Epithelial cell of prostate (primary cell): ENCODE measurements around the gene SET.
"Not testable (repeated sequence)": the region's sequence is repeated elsewhere in the genome, so short reads cannot be mapped to it uniquely, and the experiment has no call there.

Source experiments
- DNase-seq: peaks from one replicate; pipeline ENCODE4 v3.0.0-alpha.2; 2011; ENCODE audit warnings: low read depth, low spot score
- H3K27ac ChIP-seq: fragments of 450-650 bp; 2 replicates; pipeline ENCODE4 v1.5.1; 2017; ENCODE audit warnings: mild to moderate bottlenecking

Gene SET

DNA sequence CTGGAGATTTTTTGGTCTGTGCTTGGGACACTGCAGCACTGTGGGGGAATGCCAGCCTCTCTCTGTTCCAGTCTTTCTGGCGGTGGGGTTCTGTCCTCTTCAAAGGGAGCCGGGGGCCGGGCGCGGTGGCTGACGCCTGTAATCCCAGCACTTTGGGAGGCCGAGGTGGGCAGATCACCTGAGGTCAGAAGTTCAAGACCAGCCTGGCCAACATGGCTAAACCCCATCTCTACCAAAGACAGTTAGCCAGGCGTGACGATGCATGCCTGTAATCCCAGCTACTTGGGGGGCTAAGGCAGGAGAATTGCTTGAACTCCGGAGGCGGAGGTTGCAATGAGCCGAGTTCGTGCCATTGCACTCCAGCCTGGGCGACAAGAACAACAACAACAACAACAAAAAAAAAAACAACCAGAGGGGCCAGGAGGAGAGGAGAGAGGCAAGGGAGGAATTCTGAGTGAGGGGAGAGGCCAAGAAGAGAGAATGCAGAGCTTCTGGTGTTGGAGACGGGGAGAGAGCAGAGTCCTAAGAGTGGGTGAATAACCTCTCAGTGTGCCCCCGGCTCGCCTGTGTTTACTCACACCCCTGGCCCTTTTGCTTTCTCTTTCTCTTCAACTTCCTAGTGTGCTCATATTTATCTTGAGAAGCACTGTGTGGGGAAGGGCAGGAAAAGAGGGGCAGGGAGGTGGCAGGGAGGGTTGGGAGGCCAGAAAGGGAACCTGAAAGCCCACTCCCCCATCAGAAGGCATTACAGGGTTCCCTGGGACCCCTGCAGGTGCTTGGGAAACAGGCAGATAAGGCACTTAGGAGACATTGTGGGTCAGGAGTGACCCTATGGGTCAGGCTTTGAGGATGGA lies 3.2 kb upstream of the SET start:
- DNase-seq: no peak
- peak overlapping the region; percentile 100 for H3K27ac ChIP-seq

DNA sequence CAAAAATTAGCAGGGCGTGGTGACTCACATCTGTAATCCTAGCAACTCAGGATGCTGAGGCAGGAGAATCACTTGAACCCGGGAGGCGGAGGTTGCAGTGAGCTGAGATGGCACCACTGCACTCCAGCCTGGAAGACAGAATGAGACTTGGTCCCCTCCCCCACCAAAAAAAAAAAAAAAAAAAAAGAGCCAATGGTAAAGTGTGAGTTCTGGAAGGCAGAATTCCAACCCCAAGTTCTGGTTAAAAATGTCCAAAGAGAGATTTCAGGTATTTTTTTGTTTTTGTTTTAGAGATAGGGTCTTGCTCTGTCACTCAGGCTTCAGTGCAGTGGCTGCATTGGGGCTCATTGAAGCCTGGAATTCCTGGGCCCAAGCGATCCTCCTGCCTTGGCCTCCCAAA lies 1.6 kb upstream of the SET start:
- peak overlapping the region; percentile 81 for H3K27ac ChIP-seq
- no peak for DNase-seq

DNA sequence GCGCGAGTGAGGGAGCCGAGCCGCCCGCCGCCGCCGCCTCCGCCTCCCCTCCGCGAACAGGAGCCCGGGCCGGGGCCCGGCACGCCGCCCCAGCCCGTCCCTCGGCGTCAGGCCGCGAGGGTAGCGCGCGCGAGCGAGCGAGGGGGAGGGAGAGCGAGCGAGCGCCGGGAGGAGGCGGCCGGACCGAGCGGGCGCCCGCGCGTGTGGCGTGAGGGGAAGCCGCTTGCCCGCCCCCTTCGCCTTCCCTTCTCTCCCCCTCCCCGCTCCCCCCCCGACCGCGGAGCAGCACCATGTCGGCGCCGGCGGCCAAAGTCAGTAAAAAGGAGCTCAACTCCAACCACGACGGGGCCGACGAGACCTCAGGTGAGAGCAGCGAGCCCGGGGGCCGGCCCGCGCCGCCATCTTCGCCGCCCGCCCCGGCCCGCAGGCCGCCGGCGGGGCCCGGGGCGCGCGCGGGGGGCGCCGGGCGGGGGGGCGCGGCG lies 312 bp downstream of the SET start:
- H3K27ac ChIP-seq: peak overlapping the region; percentile 81
- DNase-seq: no peak

DNA sequence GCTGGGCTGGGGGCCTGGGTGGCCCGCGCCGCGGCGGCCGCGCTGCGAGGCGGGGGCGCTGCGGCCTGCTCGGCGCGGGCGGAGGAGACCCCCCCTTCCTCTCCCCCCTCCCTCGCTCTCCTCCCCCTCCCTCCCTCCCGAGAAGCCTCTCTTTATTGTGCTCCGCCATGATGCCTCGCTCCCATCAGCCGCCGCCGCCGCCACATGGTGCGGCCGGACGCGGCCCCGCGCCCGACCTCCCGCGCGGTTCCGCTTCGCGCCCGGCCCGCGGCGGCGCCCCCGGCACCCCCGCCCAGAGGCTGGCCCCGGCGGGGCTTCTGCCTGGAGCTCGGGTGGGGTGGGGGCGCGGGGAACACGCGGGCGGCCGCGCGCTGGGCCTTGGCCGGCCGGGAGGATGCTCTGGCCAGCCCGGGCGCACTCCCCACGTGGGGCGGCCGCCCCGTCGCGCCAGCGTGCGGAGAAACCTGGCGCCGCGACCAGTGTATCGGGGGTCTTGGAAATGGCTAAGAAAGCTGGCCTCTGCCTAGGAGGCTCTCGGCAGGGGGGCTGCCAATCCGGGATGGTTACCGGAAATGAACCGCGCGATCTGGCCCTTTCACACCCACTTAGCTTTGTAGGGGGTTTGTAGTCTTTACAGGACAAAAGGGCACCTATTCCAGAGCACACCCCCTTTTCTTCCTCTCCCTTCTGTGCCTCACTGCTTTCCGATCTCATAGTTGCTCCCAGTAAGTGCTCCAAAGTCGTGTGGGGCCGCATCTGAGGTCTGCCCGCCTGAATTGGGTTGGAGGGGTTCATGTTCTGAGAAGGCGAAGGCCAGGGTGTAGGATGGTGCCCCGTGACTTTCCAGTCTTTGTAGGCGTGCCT lies 1.0 kb downstream of the SET start:
- DNase-seq: no peak
- H3K27ac ChIP-seq: peak overlapping the region; percentile 81

DNA sequence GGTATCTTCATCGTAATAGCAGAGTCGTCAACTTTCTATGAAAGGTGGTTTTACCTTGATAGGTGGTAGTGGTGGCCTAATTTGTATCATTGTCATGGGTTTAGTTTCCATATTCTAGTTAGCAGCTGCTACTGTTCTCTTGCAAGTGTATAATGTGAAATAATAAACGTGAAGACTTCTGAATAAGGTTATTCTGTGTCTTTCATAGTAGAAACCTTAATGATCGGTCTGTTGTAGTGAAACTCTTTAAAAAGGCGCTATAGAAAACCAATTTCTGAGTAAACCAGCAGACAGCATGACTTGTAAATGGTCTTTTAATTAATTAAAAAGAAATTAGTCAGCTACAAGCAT lies 1.6 kb downstream of the SET start:
- no peak for DNase-seq
- peak overlapping the region; percentile 81 for H3K27ac ChIP-seq

DNA sequence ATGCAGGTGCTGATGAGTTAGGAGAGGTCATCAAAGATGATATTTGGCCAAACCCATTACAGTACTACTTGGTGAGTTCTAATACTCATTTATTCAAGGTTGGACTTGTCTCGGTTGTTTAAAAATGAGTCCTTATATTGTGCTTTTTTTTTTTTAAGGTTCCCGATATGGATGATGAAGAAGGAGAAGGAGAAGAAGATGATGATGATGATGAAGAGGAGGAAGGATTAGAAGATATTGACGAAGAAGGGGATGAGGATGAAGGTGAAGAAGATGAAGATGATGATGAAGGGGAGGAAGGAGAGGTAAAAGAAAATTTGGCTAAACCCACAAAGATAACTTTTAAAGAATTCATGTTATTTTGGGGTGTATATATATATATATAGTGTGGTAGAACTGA lies 4.7 kb downstream of the SET start:
- not testable (repeated sequence) for DNase-seq, H3K27ac ChIP-seq

DNA sequence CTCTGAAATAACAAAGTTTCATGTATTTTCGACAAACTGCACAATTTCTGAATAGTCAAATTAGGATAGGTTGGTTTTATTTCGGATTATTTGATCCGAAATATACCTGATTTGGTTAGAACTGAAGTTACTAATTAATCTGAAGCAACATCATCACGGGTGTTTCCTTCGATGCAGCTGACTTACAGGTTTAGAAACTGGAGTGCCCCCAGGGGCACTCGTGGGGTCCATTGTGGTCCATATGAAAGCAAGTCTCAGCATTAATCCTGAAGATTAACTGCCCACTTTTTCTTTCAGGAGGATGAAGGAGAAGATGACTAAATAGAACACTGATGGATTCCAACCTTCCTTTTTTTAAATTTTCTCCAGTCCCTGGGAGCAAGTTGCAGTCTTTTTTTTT lies 5.3 kb downstream of the SET start:
- DNase-seq: no peak
- no peak overlapping the region for H3K27ac ChIP-seq

DNA sequence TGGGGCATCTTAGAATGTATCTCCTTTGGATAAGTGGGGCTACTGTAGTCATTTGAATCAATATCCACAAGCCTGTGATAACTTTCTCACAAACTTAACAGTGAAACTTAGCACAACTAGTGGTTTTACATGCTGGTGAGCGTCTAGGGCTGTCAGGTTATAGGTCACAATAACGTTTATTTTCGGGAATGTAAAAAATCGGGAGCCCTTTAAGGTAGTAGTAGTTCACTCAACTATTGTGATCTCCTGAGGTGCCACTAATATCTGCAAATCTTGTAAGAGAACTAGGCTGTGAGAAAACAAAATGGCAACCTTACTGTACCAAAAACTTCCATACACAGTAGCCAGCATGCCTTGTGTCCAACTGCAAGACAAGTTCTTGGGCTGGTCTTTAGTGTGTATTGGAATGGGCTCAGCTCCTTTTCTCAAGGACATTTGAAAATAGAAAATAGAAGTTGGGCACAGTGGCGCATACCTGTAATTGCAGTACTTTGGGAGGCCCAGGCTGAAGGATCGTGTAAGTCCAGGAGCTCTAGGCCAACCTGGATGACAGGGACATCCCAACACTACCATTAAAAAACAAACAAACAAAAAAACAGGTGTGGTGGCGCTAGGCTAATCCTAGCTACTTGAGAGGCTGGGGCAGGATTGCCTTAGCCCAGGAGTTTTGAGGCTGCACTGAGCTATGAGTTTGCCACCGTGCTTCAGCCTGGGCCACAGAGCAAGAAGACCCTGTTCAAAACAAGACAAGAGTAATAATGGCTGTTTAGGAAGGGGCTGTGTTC lies 8.1 kb downstream of the SET start:
- H3K27ac ChIP-seq: no peak overlapping the region

DNA sequence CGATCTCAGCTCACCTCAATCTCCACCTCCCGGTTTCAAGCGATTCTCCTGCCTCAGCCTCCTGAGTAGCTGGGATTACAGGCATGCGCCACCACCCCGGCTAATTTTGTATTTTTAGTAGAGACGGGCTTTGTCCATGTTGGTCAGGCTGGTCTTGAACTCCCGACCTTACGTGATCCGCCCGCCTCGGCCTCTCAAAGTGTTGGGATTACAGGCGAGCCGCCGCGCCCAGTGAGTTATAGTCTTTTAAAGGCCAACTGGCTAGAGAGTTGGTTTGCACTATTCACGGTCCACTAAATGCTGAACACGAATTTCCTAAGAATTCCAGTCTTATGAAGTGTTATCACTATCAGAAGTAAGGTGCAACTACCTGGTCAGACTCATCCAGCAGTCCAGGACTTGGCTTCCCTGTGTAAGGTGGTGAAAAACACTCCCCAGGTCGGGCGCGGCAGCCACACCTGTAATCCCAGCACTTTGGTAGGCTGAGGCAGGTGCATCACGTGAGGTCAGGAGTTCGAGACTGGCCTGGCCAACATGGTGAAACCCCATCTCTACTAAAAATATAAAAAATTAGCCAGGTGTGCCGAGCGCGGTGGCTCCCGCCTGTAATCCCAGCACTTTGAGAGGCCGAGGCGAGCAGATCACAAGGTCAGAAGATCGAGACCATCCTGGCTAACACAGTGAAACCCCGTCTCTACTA lies 10.2 kb downstream of the SET start:
- not testable (repeated sequence) for DNase-seq, H3K27ac ChIP-seq

More for the DNA sequence above, 8.1 kb downstream of the SET start:
- DNase-seq: no peak

DNA sequence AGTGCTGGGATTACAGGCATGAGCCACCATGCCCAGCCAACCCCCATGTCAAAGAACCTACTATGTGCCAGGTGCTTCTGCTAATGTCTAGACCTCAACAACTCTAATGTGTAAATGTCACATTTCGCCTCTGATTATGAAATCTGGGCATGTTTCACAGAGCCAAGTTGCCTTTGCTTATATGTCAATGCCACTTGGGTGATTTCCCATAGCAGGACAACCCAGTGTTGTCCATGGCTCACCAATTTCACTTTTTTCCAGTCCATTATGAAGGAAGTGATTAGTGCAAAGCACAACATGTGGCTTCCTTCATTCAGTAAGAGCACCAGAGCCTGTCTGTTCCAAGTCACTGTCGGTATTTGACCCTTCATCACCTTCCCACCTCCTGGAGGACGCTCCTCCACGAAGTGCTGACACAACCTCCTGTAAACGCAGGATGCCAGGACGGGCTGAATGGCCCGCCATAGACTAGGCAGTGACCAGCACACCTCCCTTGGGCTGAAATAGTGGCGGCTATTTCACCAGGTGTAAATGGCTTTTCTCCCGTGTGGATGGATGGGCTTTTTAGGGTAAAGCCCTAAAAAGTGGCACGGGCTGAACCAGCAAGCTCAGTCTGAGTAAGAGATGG lies 12.3 kb downstream of the SET start:
- DNase-seq: no peak
- no peak overlapping the region for H3K27ac ChIP-seq

DNA sequence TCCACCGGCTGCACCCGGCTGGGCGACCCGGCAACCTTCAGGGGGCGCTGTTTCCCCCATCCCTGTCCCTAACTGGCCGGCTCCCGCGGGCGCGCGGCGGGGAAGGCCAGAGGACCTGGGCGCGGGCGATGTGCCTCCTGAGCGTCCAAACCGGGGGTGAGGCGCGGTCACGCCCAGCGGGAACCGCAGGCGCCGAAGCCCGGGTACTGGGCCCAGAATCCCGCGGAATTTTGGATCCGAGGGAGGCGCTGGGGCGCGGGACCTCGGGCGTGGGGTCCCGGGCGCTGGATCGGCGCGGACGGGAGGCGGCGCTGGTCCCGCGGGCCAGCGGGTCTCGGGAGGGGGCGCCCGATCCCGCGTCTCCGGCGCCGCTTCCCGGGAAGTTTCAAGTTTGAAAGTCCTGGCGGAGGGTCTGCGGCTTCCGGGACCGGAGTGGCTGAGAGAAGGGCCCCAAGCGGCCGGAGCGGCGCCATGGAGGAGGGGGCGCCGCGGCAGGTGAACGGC lies 13.5 kb downstream of the SET start, which contains the start of gene PKN3:
TSS of gene PKN3 (plus strand) at position 59 of the 504 bp plus-strand sequence. CDS start at position 472, 413 bp downstream.
- DNase-seq: no peak
- no peak within 1 kb of the TSS for H3K27ac ChIP-seq

DNA sequence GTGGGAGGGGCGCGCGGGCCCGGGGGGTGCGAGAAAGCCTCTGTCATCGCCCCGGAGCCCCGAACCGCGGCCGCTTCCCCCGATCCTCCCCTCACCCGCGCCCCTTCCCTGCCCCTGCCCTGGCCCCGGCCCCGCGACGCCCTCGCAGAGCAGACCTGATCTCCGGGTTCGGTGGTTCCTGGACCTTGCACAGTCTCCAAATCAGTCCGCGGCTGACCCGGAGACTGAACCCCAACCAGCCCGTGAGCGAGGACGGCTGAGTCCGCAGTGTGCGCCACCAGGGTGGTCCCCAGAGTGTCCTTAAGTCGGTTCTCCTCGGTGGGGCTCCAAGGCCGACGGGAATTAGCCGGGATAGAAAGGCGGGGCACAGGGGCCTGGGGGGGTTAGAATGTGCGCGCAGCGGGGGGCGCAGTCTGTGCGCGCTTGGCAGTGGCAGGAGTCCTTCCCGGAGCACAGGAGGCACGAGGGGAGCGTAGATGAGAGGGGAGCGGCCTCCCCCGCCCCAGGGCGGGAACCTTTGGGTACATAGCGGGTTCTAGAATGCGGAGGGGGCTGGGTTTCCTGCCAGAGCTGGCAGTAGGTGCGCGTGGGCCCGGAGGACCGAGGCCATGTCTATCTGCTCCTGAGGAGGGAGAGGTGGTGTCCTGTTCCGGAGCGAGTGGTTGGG lies 14.1 kb downstream of the SET start:
- DNase-seq: no peak
- H3K27ac ChIP-seq: no peak overlapping the region

DNA sequence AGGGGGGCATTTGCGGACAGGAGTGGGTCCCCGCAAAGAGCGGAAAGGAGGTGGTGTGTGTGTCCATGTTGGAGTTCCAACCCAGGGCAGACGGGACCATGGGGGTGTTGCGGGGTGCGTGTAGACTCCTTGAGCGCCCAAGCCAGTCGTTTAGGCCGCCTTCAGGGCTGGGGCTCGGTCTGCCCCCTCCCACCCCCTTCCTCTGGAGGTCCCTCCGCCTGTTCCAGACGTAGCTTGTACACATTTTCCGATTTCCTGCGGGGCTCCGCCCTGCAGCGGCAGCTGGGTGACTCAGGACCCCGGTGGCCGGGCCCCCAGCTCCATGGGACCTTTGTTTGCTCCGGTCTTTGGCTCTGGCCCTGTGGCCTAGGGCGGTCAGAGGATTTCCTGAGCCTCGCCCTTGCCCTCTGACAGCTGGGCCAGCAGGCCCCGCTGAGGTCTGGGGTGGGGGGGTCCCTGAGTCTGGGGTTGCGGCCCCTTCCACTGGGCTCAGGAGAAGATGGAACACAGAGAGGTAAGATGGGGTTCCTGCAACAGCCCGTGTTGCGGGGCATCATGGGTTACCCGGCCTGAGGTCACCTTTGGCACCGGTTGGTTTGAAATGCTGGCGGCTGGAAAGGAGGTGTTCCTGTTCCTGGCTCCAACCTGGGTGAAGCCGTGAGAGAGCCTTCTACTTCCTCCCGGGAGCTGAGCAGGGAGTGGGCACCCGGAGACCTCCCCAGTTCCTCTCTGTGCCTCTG lies 14.8 kb downstream of the SET start:
- DNase-seq: no peak
- H3K27ac ChIP-seq: no peak overlapping the region

DNA sequence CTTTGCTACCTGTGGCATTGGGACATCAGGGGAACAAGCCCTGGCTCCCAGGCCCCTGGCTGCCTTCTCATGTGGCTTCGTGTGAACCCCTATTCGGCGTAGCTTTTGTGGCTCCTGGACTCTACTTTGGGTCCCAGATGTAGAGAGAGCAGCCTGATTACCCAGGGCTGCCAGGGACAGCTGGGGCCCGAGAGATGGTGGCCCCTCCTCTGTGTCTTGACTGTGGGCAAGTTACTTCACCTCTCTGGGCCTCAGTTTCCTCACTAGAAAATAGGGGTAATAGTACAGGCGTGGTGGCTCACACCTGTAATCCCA lies 15.3 kb downstream of the SET start:
- no peak overlapping the region for H3K27ac ChIP-seq
- no peak for DNase-seq

DNA sequence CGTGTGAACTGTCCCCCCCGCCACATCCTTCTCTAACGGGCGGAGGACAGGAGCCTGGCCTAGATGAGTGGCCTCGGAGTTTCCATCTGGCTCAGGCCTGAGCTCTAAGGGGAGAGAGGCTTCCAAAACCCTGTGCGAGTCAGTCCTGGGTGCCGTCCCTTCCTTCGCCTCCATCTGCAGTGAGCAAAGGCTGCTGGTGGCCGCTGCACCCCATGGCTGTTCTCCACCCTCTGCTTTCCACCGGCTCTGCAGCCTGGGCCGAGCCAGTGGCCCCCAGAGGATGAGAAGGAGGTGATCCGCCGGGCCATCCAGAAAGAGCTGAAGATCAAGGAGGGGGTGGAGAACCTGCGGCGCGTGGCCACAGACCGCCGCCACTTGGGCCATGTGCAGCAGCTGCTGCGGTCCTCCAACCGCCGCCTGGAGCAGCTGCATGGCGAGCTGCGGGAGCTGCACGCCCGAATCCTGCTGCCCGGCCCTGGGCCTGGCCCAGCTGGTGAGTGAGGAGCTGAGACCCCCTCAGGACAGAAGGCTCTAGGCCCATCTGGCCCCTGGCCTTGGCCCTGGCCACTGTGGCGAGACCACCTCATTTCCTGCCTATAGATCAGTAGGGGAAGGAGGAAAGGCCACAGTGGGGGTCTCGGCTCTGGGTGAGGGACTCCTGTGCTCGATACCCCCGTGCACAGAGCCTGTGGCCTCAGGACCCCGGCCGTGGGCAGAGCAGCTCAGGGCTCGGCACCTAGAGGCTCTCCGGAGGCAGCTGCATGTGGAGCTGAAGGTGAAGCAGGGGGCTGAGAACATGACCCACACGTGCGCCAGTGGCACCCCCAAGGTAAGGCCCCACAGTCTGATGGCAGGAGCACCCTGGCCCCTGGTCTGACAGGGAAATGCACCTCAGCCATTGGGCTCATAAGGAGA lies 16.3 kb downstream of the SET start:
- no peak overlapping the region for H3K27ac ChIP-seq
- DNase-seq: no peak

DNA sequence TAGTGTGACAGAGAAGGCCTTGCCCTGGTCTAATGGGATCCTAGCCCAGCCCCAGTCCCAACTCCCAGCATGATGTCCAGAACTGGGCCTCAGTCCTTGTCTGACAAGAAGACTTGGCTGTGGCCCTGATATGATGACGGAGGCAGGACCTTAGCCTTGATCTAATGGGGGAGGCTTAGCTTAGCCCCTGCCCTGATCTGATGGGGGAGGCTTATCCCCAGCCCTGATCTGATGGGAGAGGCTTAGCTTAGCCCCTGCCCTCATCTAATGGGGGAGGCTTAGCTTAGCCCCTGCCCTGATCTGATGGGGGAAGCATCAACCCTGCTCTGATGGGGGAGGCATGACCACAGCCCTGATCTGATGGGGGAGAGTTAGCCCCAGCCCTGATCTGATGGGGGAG lies 17.0 kb downstream of the SET start:
- DNase-seq: no peak
- no peak overlapping the region for H3K27ac ChIP-seq
